ENCODE measurements around the gene SERPINB2.

GRCh38 chr18:63936156-63936931, 48.8 kb downstream of the SERPINB2 start:
- no peak for TF ChIP-seq YY1 (IDR thresholded peaks at IDR 0.05; ENCODE audit: insufficient read depth, insufficient read length)
- no peak for TF ChIP-seq ZNF274 (IDR thresholded peaks at IDR 0.05; ENCODE audit: low read depth, low read length)
- TF ChIP-seq SUZ12 (IDR thresholded peaks at IDR 0.05; ENCODE audit: extremely low read depth, insufficient read depth, insufficient read length) = no peak
